A172 (cell line): ENCODE measurements around the gene STARD3NL. TPM values are rescaled to one million over a fixed set of nuclear protein-coding genes. Genes with fewer than 3 reads are reported as not detected.
"Not testable (repeated sequence)": the region's sequence is repeated elsewhere in the genome, so short reads cannot be mapped to it uniquely, and the experiment has no call there.

Experiments used
- DNase-seq: peaks from one replicate; pipeline ENCODE4 v3.0.0-alpha.2; 2015; ENCODE audit warnings: low spot score
- total RNA-seq: library from RNA; depleted of rRNA; stranded (reverse); fragments of >200 nt; shearing (Covaris generic); gene quantifications from 2 replicates; pipeline ENCODE4 v1.2.3, GENCODE V29; 2014

The STARD3NL gene
- total RNA-seq, 1 experiment from 2014 or later: 160 TPM

GRCh38 chr7:38264602-38265001 is 86.6 kb downstream of the STARD3NL start:
- not testable (repeated sequence) for DNase-seq

DNA sequence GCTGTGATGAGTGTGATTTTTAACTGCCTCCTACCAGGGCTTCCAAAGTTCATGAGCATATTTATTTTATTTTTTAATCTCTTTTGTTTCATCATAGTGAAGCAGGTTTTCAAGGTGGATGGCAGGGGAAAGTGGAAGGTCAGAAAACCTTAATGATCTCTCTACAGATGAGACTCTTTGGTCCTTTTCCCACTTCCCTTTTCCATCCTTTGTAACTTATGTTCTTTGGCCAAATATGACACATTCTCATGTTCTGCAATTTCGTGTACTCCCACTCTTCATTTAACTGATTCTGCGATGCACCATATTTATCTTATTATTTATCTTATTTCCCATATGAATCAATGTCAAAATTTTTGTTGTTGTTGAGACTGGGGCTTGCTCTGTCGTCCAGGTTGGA is 87.9 kb downstream of the STARD3NL start:
- not testable (repeated sequence) for DNase-seq

DNA sequence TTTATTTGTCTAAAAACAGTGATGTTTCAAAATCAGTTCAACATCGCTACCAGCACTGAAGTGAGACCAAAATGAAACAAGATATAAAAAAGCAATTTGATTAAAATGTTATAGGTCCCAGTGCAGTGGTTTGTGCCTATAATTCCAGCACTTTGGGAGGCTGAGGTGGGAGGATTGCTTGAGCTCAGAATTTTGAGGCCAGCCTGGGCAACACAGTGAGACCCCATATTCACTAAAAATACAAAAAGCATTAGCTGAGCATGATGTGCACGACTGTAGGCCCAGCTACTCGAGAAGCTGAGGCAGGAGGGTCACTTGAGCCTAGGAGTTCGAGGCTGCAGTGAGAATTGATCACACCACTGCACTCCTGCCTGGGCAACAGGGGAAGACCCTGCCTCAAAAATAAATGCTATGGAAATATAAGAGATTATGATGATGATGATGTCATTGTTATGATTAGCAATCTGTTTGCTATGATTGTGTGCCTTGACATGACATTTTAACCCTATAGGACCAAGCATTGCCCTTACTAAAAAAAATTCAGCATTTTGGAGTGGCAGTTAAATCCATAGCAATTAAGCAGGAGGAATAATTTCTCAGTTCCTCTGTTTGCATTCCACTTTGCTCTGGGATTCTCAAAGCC is 91.8 kb downstream of the STARD3NL start:
- not testable (repeated sequence) for DNase-seq

DNA sequence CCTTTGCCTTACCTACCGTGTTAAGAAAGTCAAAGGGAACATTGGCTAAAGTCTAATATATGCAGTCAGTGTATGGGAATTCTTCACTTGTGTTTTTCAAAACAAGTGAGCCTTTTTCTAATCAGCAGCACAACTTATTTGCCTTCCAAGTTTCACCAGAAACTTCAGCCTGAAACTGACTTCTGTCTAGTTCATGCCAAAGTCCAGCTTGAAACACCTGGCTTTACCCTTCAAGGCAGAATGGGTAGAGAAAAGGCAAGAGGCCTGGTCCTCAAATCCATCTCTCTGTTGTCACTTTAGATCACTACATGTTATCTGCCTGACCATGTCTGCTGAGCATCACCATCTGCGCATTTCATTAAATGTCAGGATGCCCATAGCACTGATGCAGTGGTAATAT is 92.4 kb downstream of the STARD3NL start:
- not testable (repeated sequence) for DNase-seq

- no peak for DNase-seq
Observed at GRCh38 chr7:38273286-38273995, 95.4 kb downstream of the STARD3NL start, which contains the start of gene TARP. TARP (minus strand) TSS chr7:38273636.

- no peak for DNase-seq
Observed at GRCh38 chr7:38274486-38274885, 96.4 kb downstream of the STARD3NL start.

DNA sequence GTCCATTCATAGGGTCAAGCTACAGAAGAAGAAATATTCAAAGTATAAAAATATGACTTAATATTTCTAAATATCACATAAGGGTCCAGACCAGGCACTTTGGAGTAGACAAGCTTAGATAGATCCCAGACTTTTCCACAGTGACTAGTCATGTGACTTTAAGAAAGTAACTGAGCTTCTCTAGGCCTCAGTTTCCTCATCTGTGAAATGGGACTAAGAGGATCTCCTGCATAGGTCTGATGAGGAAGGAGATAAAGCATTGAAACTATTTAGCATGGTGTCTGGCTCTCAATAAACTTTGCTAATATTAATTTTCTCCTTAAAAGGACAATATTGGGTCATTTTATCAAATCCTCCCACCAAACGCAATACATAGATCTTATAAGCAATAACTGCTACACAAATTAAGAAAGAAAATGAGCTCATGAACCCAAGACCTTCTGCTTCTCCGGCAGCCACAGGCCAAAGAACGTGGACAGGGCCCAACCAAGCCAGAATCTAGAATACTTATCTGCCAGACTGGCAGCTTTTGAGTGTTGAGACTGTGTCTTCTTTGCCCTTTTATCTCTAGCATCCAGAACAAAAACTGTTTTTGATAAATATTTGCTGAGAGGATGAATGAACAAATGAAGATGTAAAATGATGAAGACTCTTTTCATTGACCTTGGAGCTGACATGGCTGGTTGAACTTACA is 97.0 kb downstream of the STARD3NL start:
- no peak for DNase-seq

DNA sequence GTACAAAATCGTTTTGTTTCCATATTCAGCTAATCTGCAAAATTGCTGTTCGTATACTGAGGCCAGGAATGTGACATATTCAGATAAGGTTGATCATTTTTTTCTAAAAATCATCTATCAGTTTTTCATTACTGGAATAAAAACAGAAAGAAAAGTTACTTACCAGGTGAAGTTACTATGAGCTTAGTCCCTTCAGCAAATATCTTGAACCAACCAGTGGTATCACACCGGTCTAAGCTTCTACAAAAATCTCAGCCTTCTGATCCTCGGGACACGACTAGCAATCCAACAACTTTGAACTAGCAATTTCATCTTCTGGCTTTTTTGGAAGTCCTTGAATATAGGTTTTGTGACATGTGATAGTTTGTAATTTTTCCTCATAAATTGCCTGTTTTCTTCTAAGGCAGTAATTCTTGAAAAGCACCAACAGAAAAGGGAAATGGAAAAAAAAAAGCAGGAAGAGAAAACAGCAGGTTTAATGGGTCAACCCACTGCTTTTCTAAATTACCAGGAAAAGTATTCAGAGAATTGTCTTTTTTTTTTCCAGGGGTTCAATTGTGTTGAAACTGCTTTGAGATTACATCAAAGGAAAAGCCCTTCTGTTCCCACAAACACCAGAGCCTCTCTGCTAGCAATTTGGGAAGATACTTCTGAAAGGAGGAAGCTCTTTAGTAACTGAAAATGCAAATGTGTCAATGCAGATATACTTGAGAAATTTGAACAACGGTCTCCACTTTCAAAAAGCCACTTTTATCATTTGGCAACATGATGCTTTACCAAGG is 98.2 kb downstream of the STARD3NL start:
- no peak for DNase-seq

DNA sequence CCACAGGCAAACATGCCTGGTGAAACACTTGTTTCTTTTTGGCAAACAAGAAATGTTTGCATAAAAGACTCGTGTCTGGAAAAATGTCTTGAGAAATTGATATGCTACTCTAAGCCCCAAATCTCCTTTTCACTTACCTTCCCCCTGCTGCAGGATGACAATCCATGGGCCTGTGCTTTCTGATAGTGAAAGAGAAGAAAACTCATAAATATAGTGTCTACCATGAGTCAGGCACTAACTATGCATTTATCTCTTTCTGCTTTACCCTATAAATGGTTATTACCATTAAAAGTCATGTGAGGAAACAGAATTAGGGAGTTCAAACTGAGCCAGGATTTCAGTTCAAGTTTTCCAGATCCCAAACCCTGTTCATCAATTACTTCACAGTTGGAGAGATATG is 102.0 kb downstream of the STARD3NL start:
- peak; percentile 44 for DNase-seq
